Measurements from ENCODE around the gene PNMA6A.
"Not testable (repeated sequence)": the region's sequence is repeated elsewhere in the genome, so short reads cannot be mapped to it uniquely, and the experiment has no call there.

PNMA6A gene

GRCh38 chrX:153075366-153075765 lies 3.1 kb downstream of the PNMA6A start:
- DNase-seq (ENCODE audit: low read depth), result no peak

GRCh38 chrX:153077437-153078135 lies 5.3 kb downstream of the PNMA6A start:
- DNase-seq (ENCODE audit: low read depth), result not testable (repeated sequence)

DNA sequence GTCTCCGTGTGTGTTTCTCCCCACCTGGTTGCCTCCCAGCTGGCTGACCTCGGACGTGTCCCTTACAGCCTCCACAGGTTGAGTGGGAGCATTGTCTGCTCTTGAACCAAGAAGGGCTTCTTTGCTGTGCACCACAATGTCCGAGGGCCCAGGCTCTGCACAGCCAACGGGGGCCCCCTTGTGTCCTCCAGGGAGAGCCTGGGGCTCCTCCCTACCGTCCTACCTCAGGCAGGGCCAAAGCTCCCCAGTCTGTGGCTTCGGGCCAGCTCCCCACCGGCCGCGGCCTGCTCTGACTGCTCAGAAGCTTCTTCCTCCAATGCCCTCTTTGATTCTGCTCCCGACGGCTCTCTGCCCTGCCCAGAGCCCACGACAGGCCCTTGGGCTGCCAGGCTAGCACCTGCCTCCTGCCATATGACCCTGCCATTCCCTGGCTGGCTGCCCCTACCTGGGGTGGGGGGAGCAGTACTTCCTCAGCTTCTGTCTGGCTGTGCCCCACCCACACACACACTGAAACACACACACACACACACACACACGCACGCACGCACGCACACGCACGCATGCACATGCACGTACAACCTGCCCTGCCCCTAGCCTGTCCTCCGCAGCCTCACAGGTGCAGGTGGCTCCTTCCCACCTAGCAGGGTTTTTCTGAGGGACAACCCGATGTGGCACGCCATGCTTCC lies 11.1 kb downstream of the PNMA6A start:
- not testable (repeated sequence) for DNase-seq (ENCODE audit: low read depth)

DNA sequence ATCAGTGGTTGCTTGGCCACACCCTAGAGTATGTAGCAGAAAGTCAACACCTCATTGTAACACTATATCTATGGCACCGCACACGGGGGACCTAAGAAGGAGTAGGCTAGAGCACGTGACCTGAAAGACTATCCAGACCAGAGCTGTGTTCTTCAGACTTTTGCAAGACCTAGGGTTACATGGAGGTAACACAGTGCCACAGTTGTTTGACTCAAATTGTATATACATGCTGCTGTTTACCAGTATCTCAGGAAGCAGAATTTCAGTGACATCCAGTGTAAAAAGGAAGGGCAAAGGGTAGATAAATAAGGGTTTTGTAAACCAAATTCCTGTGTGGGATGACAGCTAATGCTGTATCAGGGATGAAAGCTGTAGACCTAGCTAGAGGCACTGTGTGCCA lies 30.2 kb downstream of the PNMA6A start:
- no peak for DNase-seq (ENCODE audit: low read depth)

- DNase-seq (ENCODE audit: low read depth), result not testable (repeated sequence)
These were observed 32.7 kb downstream of the PNMA6A start for GRCh38 chrX:153104959-153105358.

GRCh38 chrX:153106092-153106801 lies 34.0 kb downstream of the PNMA6A start:
- DNase-seq (ENCODE audit: low read depth), result not testable (repeated sequence)

- not testable (repeated sequence) for DNase-seq (ENCODE audit: low read depth)
These were observed 38.5 kb downstream of the PNMA6A start for GRCh38 chrX:153110735-153111134.

GRCh38 chrX:153113851-153114250 lies 41.6 kb downstream of the PNMA6A start:
- DNase-seq (ENCODE audit: low read depth), result not testable (repeated sequence)

DNA sequence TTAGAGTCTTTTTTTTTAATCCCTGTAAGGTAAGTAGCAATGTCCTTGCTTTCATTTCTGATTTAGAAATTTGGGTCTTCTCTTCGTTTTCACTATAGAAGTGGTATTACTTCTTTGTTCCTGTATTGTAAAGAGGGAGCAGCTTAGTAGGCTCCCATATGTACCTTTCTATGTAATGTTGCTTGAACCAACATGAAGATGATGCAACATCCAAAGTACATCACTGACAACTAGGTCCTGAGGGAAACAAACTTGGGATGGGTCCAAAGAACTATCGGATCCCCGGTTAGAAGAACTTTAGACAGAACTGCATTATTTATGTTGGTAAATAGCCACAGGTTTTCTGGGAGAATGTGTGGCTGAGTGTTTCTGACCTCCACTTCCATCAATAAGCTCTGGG lies 45.5 kb downstream of the PNMA6A start:
- not testable (repeated sequence) for DNase-seq (ENCODE audit: low read depth)

DNA sequence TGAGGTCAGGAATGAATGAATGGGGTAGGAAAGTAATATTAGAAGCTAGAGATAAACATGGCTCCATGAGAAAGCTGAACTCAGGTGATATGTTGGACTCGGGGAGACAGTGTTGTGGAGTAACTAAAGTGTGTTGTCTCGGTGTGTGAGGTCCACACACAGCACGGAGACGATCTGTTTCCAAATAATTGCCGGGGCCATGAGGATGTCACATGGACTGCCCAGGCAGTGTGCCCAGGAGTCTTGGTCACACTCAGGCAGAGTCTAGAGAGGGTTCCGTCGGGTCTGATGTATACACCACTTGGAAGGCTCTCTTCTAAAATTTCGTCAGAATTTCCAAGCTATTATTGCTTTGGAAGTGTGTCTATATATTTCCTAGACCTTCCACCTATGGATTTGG lies 48.0 kb downstream of the PNMA6A start:
- DNase-seq (ENCODE audit: low read depth), result not testable (repeated sequence)

- not testable (repeated sequence) for DNase-seq (ENCODE audit: low read depth)
These were observed 51.2 kb downstream of the PNMA6A start for GRCh38 chrX:153123468-153123867.

All from fibroblast of the conjunctiva (primary cell).